GM21381 (cell line): ENCODE measurements around the gene TMEM132C.

Source experiments
- ATAC-seq: cut with Tn5 transposase; IDR thresholded peaks from one replicate; pipeline ENCODE4 v1.9.1; 2021; ENCODE audit warnings: mild to moderate bottlenecking, moderate library complexity; ENCODE audit not compliant: unreplicated experiment

Gene TMEM132C

DNA sequence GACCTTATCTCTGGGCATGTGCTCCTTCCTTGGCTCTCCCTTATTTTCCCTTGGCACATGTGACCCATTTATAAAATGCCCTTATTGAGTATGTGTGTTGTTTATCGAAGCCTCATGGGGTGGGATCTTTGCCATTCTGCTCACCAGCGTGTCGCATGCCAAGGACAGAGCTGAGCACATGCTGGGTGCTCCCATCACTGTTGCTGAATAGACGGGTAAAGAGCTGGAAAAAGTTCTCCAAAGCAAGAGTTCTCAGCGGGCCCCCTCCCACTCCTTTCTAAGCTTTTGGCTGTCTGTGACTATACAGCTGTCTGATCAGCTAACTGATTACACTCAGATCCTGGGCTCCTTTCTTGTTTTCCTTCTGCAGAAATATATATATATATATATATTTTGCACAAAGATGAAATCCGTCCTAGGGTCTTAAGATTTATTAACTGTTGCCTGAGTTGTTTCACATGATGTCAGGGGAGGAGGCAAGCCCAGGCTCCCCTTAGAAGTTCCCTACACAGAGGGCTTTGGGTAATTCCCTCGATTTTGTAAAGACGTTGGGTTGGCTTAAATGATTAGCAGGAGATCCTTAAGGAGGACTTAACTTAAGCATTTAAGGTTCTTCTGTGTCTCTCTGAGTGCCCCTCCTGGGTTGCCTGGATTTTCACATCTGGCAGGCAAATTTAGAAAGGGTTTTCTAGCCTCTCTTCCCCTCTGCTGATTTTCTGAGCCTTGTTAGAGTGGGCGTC, 71.6 kb downstream of the TMEM132C start:
- ATAC-seq, result no peak

DNA sequence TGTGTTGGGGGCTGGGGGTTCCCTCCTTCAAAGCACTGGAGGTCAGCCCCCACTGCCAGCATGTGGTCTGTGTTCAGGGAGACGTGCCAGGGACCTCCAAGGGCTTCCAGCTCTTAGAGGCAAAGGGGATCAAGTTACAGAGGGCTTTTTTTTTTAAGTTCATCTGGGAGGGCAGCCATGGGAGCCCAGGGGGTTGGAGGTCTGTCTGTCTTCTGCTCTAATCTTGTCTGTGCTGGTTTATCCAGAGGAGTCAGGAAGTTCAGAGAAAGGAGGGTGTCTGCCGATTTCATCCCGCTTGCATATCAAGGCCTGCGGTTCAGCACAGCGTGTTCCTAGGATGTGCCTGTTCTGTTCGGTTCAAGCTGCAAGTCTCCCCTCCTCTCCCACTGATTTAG, 72.2 kb downstream of the TMEM132C start:
- no peak for ATAC-seq

DNA sequence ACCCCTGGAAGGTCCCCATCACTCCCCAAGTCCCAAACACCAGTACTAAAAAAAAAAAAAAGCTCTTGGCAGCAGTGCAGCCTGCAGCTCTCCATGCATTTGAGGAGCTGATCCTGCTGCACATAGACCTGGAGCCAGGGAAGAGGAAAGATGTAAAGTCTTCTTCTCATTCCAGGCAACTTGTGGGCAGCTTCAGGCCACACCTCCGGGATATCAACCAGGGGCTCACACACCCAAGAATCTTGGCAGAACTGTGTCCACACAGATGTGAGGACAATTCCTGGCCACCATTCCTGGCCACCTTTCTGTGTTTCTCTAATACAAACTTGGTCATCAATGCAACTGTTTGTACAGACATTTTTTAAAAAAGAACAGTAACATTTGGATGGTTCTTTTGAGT, 72.7 kb downstream of the TMEM132C start:
- ATAC-seq, result no peak

DNA sequence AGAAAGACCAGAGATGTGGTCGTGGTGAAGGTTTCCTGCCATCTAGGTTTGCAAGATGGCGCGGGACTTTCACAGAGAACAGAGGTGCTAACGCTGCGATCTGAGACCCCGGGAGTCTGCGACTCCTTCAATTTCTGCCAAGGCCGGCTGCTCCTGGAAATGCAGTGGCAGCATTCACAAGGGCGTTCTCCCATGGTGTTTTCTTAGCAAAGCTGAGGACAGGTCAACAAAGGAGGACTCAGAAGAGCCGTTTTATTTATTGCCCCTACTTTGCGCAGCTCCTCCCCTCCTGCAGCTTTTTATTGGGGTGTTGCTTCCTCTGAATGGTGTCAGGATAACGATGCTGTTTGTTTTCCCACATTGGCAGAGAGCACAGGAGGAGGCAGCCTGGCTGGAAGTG, 86.3 kb downstream of the TMEM132C start:
- no peak for ATAC-seq

DNA sequence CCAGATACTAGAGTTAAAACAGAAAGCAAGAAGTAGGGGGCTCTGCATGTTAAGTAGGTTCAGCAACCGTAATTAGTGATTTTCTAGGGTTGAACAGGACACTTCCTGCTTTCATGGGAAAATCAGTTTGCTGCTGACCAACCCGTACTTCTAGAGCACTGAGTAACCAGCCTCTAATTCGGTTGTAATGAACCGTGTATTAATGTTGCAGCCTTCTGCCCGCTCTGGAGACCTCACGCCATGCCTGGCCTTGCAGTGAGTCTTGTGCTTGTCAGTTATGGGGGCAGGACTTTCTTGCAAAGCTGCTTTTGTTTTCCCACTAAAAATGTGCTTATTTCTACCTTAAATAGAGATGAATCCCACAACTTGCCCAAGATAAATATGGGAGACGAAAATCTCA, 89.6 kb downstream of the TMEM132C start:
- ATAC-seq, result no peak

DNA sequence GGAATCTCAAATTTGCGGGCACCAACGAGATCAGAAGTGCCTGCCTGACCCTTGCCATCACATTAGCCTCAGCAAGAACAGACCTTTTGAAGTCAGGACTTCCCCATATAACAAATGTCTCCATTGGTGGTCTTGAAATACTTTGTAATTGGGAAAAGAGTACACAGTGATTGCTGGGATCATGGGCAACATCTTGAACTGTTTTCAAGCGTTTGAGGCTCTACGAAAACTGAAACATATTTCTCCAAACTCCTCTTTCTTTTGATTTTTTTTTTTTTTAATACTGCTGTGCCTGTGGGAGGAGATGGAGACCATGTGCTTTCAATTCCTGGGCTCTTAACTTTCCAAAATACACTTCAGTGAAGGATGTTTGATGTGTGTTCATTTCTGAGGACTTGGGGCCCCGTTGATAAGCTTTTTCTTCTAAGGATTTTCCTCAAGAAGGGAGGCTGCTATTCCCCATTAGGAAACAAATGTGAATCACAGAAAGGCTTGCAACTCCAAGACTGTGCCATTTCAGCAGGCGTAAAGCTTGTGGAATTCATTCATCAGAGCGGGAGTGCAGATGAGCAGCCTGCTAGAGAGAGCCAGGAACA, 94.5 kb downstream of the TMEM132C start:
- ATAC-seq, result no peak

DNA sequence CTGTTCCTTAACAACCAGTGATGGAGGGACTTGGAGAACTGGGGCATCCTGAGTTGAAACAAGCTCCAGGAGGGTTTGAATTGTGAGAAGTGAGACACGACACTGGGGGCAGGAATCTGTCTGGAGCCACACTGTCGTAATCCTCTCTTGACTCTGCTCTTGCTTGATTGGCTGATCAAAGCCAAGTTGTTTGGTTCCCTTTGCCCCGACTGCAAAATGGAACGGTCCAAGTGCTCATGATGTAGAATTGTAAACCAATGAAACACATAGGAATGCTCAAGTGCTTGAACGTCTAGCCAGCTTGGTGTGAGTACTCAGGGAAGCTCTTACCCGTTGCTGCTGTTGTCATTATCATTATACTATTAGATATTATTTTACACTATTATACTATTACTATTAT, 98.1 kb downstream of the TMEM132C start:
- ATAC-seq, result no peak

DNA sequence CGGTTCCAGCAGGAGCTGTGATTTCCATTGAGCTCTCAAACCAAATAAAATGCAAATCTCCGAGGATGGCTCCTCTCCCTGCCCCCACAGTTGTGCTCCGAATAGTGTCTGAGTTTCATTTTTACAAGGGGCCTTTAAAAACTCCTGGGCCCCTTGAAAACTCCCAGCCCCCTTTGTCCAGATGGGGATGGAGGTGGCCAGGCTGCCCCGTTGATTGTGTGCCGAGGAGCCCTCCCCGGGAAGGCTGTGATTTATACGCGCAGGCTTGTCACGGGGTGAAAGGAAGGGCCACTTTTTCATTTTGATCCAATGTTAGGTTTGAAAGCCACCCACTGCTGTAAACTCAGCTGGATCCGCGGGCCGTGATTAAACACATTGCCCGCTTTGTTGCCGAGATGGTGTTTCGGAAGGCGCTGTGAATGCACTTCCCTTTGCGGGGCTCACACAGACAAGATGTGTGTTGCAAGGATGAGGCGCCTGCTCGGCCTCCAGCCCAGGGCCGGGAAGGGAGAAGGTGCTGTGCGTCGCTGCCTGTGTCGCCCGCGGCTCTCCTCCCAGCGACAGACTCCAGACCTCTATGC, 98.8 kb downstream of the TMEM132C start:
- no peak for ATAC-seq

DNA sequence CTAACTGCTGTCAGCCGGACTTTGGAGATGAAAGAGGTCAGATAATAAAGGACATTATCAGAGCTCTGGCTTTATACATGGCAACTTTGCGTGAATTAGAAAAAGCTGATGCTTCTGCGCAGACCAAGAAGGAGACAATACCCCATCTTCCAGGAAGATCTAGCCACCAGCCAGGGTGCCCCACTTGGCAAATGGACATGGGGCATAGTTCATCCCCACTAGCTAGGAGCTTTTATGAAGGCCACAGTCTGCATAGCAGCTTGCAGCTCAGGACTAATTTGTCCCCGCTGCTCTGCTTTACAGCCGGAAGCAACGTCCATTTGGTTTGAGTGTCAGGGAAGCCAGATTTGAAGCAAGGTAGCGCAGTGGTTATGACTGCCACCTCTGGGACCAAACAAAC, 101.0 kb downstream of the TMEM132C start:
- no peak for ATAC-seq

DNA sequence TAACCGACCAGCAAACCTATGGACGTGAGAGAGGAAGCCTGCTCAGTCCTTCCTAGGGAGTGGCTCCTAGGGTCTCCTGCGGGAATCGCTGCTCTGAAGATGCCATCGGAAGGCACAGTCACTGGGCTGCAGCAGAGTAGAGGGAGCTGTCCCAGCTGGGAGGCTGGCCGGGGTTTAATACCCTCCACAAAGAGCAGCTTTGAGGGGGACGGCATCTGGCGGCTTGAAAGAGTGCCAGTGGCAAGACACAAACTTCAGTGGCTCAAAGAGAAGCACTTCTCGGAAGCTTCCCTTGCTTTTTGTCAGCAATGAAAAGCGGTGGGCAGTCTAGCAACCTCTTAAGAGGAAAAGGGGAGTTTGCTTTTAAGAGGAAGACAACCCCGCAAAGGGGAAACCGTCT, 114.6 kb downstream of the TMEM132C start:
- no peak for ATAC-seq

DNA sequence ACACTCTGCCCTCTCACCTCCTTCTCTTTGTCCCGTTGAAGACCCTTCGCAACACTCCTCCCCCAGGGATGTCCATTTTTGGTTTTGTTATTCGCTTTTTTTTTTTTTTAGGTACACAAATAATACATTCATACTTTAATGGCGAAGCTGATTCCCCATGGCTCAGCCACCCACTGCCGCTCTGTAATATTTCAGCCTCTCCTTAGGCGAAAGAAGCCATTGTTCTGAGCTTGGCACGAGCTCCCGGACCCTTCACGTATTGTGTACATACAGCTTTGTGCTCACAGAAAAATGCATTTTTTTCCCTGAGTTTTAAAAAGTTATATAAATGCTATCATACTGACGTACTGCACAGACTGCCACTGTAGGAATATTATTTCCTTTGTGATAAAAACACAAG, 115.0 kb downstream of the TMEM132C start:
- no peak for ATAC-seq

DNA sequence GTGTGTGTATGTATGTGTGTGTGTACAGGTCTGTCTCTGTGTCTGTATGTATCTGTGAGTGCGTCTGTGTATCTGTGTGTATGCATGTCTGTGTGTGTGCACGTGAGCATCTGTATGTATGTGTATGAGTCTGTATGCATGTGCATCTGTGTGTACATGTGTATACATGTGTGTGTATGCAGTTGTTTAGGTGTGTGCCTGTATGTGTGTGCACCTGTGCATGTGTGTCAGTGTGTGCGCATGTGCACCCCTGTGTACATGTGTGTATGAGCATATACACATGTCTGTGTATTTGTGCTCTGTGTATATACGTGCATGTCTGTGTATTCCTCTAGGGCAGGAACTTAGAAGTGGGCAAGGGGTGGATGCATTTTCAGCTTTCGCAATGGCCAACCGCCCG, 116.0 kb downstream of the TMEM132C start:
- ATAC-seq, result no peak

DNA sequence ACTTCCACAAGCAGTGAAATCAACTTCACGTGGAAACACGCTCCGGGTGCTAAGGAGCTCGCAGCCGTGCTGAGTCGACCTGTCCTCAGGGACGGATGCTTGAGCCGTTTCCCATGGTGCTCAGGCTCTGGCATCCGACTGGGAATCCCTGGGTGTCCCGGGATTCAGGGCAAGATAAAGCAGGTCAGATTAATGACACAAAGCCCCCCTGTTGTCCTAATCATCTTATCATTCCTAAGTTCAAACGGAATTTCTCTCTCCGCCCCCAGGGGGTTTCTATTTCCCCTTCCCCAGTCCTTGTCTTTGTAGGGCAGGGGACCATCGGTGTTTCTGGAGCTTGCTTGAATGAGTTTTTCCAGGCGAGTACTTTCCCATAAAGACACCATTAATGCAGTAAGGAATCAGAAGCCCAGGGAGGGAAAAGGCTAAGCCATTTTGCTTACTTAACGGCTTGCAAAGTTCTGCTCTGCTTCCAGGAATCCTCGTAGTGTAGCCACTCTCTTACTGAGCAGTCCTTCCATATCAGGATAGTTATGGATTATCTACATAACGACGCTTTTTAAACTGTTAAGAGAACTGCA, 116.5 kb downstream of the TMEM132C start:
- ATAC-seq, result no peak

DNA sequence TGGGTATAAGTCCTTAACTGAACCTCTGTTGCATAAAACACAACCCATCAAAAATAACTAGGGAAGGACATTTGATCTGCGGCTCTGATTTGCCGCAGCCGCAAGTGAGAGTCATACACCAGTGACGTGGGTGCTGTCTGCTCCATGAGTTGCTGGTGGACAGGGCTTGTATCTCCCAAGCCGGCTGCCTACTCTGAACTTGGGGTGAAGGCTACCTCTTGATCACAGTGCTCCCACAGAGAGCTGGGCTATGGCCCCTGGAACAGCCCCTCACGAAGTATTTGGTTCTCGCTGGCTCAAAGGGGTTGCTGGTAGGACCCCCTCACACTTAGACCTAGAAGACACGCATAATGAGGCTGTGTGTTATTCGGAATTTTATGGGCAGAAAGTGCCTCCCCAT, 118.8 kb downstream of the TMEM132C start:
- no peak for ATAC-seq

DNA sequence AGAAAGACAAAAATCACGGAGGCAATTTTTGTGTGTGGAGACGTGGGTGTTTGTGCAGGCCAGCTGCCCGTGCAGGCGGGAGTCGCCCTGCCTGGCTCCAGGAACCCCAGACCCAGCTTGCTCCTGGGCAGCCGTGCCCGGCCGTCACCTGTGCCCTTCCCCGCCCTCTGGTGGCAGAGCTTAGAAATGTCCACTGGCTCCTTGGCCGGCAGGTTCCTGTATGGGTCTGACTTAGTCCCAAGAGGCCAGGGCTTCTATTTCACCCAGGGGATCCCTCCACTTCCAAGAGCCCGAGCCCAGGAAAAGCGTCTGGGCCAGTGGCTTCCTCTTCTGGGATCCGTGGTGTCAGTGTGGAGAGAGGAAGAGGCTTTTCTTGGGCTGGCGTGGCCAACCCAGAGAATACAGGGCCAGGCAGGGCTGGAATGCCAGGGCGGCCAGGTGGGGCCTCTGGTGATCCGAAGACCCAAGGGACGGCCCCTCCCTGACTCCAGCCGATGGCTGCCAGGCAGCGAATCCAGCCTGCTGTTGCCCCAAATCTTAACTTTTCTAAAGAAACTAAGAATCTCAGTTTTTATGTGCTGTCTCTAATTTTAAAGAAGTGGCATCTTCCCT, 120.9 kb downstream of the TMEM132C start:
- peak; percentile 58 for ATAC-seq

DNA sequence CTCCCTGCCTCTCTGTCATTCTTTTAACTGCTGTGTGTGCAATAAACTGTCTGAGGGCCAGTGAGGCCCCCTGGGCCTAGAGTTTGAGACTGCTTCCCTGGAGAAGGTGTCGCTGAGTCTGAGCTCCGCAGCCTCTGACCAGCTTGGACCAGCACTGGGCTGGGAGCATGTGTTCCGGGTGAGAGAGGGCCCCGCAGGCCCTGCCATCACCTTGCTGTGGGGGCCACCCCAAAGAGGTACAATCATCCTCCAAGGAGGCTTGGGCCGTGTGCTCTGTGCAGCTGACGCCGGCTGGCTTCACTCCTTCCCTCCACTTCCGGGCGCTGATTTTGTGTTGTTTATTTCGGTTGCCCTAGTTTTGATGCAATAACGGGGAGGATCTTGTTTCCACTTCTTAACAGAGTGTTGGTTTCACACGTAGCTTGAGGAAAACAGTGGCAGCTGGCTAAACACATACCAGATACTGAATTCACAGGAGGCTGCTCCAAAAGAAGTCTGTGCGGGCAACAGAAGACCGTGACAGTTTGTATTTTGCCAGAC, 121.6 kb downstream of the TMEM132C start:
- no peak for ATAC-seq

DNA sequence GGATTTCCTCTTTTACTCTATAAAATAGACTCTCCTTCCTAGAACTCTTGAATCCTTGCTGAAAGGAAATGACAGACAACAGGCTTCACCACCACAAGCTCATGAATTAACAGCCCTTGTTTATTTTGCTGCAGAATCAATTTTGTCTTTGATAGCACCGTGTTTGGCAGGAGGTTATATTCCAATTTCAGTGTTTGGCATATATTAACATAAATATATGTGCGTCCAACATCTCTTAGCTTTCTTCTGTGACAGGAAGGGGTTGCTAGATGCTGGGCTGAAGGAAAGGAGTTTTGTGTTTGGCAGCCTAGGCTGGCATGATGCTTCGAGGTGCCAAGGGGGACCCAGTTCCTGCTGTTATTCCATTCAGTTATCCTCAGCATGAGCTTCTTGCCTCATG, 126.4 kb downstream of the TMEM132C start:
- no peak for ATAC-seq

DNA sequence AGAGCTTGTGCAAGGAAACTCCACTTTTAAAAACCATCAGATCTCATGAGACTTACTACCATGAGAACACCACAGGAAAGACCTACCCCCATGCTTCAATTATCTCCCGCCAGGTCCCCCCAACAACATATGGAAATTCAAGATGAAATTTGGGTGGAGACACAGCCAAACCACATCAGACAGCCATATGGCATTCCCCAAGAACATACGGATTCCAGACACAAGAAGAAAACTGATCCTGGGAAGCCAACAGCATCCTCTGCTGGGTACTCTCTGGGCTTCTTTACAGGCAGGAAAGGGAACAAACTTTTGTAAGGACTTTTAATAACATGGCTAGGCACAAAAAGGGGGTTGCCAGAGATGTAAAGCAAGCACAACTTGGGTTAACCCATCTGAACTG, 127.2 kb downstream of the TMEM132C start:
- ATAC-seq, result no peak

DNA sequence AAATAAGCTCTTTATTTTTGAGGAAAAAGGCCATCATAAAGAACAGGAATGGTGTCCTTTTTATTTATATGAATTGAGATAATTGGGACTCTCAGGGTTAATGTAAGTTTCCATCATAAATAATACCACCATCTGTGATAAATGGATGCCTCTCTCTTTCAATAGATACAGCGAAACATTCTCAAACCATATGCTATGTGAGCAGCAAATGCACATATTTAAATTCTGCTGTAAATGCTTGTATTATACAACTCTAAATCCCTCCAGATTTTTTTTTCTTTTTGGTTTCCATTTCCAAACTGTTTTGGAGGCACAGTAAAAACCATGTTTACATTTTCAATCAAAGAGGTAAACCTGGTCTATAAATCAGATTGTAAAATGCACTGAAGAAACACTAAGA, 132.3 kb downstream of the TMEM132C start:
- no peak for ATAC-seq

DNA sequence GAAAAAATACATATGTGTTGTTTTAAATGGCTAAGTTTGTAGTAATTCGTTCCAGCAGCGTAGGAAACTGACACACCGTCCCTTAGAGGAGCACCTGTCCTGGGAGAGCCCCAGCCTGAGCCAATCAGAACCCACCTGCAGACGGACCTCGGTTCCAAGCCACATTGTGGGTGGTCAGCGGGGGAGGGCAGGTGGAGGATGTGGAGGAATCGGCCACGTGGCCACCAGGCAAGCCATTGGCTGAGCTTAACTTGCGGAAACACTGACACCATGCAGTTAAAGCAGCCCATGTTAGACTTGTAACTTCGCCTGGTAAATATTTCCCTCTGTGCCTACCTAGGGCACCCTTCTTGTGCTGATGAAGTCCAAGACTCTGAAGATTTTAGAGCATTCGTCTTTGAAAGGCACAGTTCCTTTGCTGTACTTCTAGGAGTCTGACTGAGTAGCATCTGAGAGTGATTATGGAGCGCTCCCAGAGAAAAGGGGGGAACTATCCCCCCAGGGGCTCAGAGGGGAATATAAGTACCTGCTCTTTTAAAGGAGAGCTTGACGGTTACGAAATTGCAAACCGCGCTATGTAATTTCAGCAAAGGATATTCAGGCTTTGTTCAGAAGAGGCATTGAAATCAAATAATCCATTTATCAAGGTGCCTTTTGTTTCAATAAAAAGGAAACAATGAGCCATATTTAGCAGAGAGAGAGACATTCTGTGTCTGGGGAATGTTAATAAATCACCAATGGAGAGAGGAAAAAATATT, 135.7 kb downstream of the TMEM132C start:
- no peak for ATAC-seq

DNA sequence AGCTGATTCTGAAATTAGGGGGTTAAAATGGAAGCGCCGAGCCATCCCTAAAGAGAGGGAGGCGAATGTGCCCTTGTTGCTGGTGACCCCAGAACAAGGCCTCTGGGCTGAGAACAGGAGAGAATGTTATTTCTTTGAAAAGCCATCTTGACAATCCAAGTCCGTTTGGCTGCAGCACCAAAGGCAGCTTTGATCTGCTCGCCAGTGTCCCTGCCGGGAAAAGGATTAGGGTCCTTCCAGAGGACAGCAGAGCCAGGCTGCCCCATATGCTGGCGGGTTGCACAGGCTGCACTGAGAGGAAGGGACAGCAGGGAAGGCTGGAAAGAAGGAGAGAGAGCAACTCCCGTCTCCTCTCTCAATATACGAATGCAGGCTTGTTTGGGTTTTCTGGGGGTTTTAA, 141.7 kb downstream of the TMEM132C start:
- no peak for ATAC-seq
